CD4-positive, alpha-beta memory T cell (primary cell): ENCODE data around the gene NEO1. TPM values are rescaled to one million over a fixed set of nuclear protein-coding genes. Genes with fewer than 3 reads are reported as not detected.

Experiments
- CTCF ChIA-PET: fragments of 350-600 bp; sonication (Branson Sonifier 250); formaldehyde crosslinking; loops from one replicate; lab custom pipeline; 2021; ENCODE audit warnings: inconsistent platforms; ENCODE audit not compliant: partially characterized antibody; lab: Charles Lee
- POLR2A ChIA-PET: fragments of 350-600 bp; sonication (Branson Sonifier 250); formaldehyde crosslinking; loops from one replicate; lab custom pipeline; 2021; ENCODE audit not compliant: partially characterized antibody; lab: Charles Lee
- DNase-seq, 5 donors: peaks; one replicate each; pipeline versions ENCODE4 v3.0.0 to v3.0.0-alpha.2; 2020 to 2022; ENCODE audit warnings: mixed read lengths in 1 of 5
- H3K27ac ChIP-seq: one replicate; pipeline ENCODE4 v1.7.0; 2013; ENCODE audit warnings: low read depth, low read length
- H3K27me3 ChIP-seq: 2 replicates; pipeline ENCODE4 v1.7.0; 2013; ENCODE audit warnings: mild to moderate bottlenecking, low read length, moderate library complexity; ENCODE audit not compliant: insufficient read depth
- H3K36me3 ChIP-seq: 2 replicates; pipeline ENCODE4 v1.7.0; 2013; ENCODE audit warnings: mild to moderate bottlenecking, low read length, moderate library complexity; ENCODE audit not compliant: insufficient read depth
- H3K4me1 ChIP-seq: 2 replicates; pipeline ENCODE4 v1.7.0; 2013; ENCODE audit warnings: mild to moderate bottlenecking, low read length, moderate library complexity; ENCODE audit not compliant: insufficient read depth
- H3K4me3 ChIP-seq, 2 donors: one replicate each; pipeline ENCODE4 v1.7.0; 2013; ENCODE audit warnings: low read length in 2 of 2, mild to moderate bottlenecking in 1 of 2
- H3K9me3 ChIP-seq, 2 donors: one replicate each; pipeline ENCODE4 v1.7.0; 2013; ENCODE audit warnings: low read length in 2 of 2, control low read depth in 1 of 2; ENCODE audit not compliant: control insufficient read depth in 1 of 2
- H3K27ac Mint-ChIP-seq, 7 donors: one replicate each; pipeline ENCODE4 v1.8.0; 2020 to 2021; ENCODE audit warnings: mixed read lengths in 7 of 7, mild to moderate bottlenecking in 6 of 7, inconsistent platforms in 3 of 7, moderate library complexity in 3 of 7
- H3K27me3 Mint-ChIP-seq, 2 donors: one replicate each; pipeline ENCODE4 v1.8.0; 2020 to 2021; ENCODE audit warnings: mixed read lengths in 2 of 2
- H3K36me3 Mint-ChIP-seq, 2 donors: one replicate each; pipeline ENCODE4 v1.8.0; 2020 to 2021; ENCODE audit warnings: mixed read lengths in 2 of 2, inconsistent platforms in 1 of 2, mild to moderate bottlenecking in 1 of 2
- H3K4me1 Mint-ChIP-seq, 4 donors: one replicate each; pipeline ENCODE4 v1.8.0; 2020 to 2021; ENCODE audit warnings: mixed read lengths in 4 of 4, mild to moderate bottlenecking in 1 of 4
- H3K4me3 Mint-ChIP-seq, 8 donors: one replicate each; pipeline ENCODE4 v1.8.0; 2020 to 2021; ENCODE audit warnings: mixed read lengths in 8 of 8, mild to moderate bottlenecking in 7 of 8, moderate library complexity in 6 of 8, inconsistent platforms in 3 of 8
- H3K9me3 Mint-ChIP-seq, 8 donors: one replicate each; pipeline ENCODE4 v1.8.0; 2020 to 2021; ENCODE audit warnings: mixed read lengths in 8 of 8, mild to moderate bottlenecking in 5 of 8, inconsistent platforms in 3 of 8, moderate library complexity in 1 of 8
- intact Hi-C: fragments of 100-400 bp; cut with micrococcal nuclease; formaldehyde crosslinking; loops from one replicate; pipeline ENCODE4 v1.15.1; 2023
- polyA plus RNA-seq, 2 donors: library from polyadenylated mRNA; unstranded; fragments of 300-500 nt; fragmentation: Illumina TruSeq; gene quantifications; one replicate each; pipeline ENCODE4 v1.2.3, GENCODE V29; 2021
- total RNA-seq, 2 experiments: library from RNA; stranded (reverse); gene quantifications; one replicate each; pipeline ENCODE4 v1.2.3, GENCODE V29; 2021

The NEO1 gene
- total and polyA plus RNA-seq, 4 experiments from 2014 or later: 1.9 to 15.7 (median 9.3) TPM

DNA sequence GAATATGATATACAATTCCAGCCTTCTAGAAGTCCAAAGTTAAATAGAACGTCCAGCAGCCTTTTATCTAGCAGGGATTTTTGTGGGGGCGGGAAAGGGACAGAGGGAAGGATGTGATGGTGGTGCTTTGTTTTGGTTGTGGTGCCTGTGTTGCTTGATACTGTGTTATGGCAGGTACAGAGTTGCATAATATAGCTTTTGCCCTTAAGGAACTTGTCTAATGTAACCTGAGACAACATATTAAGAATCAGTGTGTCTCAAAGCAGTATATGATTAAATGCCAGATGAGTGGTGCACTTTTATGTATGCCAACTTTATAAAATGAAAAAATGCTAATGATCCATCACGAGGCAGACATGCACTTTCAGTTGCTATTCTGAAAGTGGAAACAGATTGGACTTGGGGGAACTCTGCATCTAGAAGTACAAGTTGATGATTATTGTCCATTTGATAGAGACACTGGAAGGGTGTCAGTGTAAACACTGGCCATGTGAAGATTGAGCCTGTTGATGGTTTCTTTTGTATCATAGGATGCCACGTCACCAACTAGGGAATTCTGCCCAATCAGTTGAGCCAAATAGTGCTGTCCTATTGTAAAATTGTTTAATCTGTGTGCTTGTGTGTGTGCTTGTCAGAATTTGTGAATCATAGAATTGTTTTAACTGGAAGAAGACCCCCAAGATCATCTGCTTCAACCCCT is 23.0 kb downstream of the NEO1 start:
- Histone ChIP-seq H3K9me3 (no peaks in the 10 kb centered on the region), H3K27me3 (no peaks in the 10 kb centered on the region), H3K4me3 (no peak overlapping the region), H3K4me1 (no peaks in the 10 kb centered on the region), H3K27ac (no peak overlapping the region), H3K36me3 (no peaks in the 10 kb centered on the region)
- H3K36me3 Mint-ChIP-seq: no peaks in the 10 kb centered on the region
- intact Hi-C loops: no loop called here
- H3K27me3 Mint-ChIP-seq: no peaks in the 10 kb centered on the region
- DNase-seq: no peak
- H3K9me3 Mint-ChIP-seq: no peaks in the 10 kb centered on the region
- H3K27ac Mint-ChIP-seq: no peak overlapping the region
- H3K4me3 Mint-ChIP-seq: no peak overlapping the region
- POLR2A ChIA-PET: no interaction called here
- CTCF ChIA-PET: interaction anchor here (1.4 kb wide), 1 partner anchor 353 kb away, joined by 4 read pairs; no protein-coding TSS in a partner anchor
- peaks cover 0 to 1% (median under 1%) of the 10 kb centered on the region in 4 donors for H3K4me1 Mint-ChIP-seq

DNA sequence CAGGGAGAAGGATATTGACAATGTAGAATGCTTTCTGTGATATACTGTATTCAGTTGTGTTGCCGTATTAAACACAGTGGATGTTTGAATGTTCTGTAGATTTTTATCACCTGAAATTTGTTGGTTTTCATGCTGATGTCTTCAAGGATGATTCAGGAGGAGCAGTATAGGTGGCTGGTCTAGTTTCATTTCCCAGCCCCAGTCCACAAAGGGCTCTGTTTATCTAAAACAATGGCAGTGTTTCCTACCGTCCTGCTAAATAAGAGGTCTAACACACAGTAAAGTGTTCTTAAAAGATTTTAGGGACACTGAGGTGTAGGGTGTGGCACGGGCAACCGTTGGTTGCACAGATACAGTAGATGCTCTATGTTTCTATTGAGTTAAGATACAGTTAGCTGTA is 26.0 kb downstream of the NEO1 start:
- POLR2A ChIA-PET: interaction anchor here (1.4 kb wide), 1 partner anchor 25 kb away, joined by 5 read pairs; the partner anchor contains the start of gene NEO1
- no peaks in the 10 kb centered on the region for H3K9me3 Mint-ChIP-seq
- no peaks in the 10 kb centered on the region for H3K36me3 Mint-ChIP-seq
- intact Hi-C loops: no loop called here
- H3K4me1 Mint-ChIP-seq: peaks cover 0 to 4% (median under 1%) of the 10 kb centered on the region in 4 donors
- H3K9me3 ChIP-seq: no peaks in the 10 kb centered on the region
- CTCF ChIA-PET: interaction anchor here (0.8 to 3.4 kb wide), 4 partner anchors 10 to 356 kb away, joined by 3 to 18 read pairs (median 3); no protein-coding TSS in a partner anchor
- DNase-seq: no peak
- H3K36me3 ChIP-seq: no peaks in the 10 kb centered on the region
- no peaks in the 10 kb centered on the region for H3K27me3 Mint-ChIP-seq
- H3K27ac Mint-ChIP-seq: no peak overlapping the region
- H3K4me3 ChIP-seq: no peak overlapping the region
- no peak overlapping the region for H3K27ac ChIP-seq
- H3K4me3 Mint-ChIP-seq: no peak overlapping the region
- no peaks in the 10 kb centered on the region for H3K27me3 ChIP-seq
- no peaks in the 10 kb centered on the region for H3K4me1 ChIP-seq

DNA sequence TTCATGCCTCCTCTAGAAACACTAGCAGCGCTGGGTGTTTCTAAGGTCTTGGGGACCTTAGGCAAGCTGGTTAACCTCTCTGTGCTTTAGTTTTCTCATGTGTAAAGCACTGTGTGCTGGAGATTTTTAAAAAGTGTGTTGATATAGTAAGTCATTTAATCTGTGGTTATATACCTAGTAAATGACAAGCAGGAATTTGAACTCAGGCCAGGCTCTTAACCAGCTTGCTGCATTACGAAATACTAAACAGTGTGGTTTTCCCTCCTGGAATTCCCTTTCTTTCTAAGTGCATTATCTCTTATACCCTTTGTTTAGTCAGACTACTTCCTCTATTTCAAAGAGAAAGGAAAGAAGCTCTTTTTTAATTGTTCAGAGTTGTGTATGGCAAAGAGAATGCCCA is 26.5 kb downstream of the NEO1 start:
- no peak overlapping the region for H3K4me3 Mint-ChIP-seq
- H3K36me3 ChIP-seq: no peaks in the 10 kb centered on the region
- H3K4me3 ChIP-seq: no peak overlapping the region
- intact Hi-C loops: no loop called here
- peaks cover 0 to 4% (median under 1%) of the 10 kb centered on the region in 4 donors for H3K4me1 Mint-ChIP-seq
- H3K27me3 Mint-ChIP-seq: no peaks in the 10 kb centered on the region
- H3K27ac Mint-ChIP-seq: no peak overlapping the region
- DNase-seq: no peak
- H3K27me3 ChIP-seq: no peaks in the 10 kb centered on the region
- ChIA-PET CTCF (interaction anchor here (0.8 to 3.4 kb wide), 6 partner anchors 11 to 479 kb away, joined by 3 to 18 read pairs (median 3); no protein-coding TSS in a partner anchor), POLR2A (interaction anchor here (1.4 kb wide), 1 partner anchor 26 kb away, joined by 5 read pairs; the partner anchor contains the start of gene NEO1)
- H3K9me3 Mint-ChIP-seq: no peaks in the 10 kb centered on the region
- H3K36me3 Mint-ChIP-seq: no peaks in the 10 kb centered on the region
- H3K4me1 ChIP-seq: no peaks in the 10 kb centered on the region
- no peaks in the 10 kb centered on the region for H3K9me3 ChIP-seq
- H3K27ac ChIP-seq: no peak overlapping the region

DNA sequence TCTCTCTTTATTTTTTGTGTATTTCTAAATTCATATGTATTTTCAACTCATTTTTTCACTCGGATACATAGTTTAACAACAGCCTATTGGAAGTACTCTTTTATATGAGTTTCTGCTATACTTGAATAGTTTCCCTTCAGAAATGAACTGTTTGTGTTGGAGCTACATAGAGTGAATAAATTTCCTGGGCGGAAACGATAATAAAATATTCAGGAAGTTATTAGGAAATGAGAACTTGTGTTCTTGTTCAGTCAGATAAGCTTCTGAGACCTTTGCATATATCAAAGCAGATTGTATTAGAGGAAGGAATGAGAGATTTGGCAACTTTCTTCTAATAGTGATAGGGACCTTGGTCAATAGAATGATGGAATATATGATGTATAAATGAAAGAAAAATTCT is 27.3 kb downstream of the NEO1 start:
- no peak overlapping the region for H3K4me3 Mint-ChIP-seq
- POLR2A ChIA-PET: interaction anchor here (1.4 kb wide), 1 partner anchor 27 kb away, joined by 5 read pairs; the partner anchor contains the start of gene NEO1
- CTCF ChIA-PET: interaction anchor here (0.8 to 3.4 kb wide), 5 partner anchors 282 to 480 kb away, joined by 3 to 18 read pairs (median 3); no protein-coding TSS in a partner anchor
- no peak for DNase-seq
- H3K4me1 ChIP-seq: no peaks in the 10 kb centered on the region
- intact Hi-C loops: no loop called here
- H3K36me3 Mint-ChIP-seq: no peaks in the 10 kb centered on the region
- no peaks in the 10 kb centered on the region for H3K36me3 ChIP-seq
- no peaks in the 10 kb centered on the region for H3K27me3 Mint-ChIP-seq
- H3K4me3 ChIP-seq: no peak overlapping the region
- H3K27ac ChIP-seq: no peak overlapping the region
- H3K27me3 ChIP-seq: no peaks in the 10 kb centered on the region
- no peaks in the 10 kb centered on the region for H3K9me3 Mint-ChIP-seq
- H3K4me1 Mint-ChIP-seq: peaks cover 0 to 4% (median under 1%) of the 10 kb centered on the region in 4 donors
- H3K9me3 ChIP-seq: no peaks in the 10 kb centered on the region
- H3K27ac Mint-ChIP-seq: no peak overlapping the region

DNA sequence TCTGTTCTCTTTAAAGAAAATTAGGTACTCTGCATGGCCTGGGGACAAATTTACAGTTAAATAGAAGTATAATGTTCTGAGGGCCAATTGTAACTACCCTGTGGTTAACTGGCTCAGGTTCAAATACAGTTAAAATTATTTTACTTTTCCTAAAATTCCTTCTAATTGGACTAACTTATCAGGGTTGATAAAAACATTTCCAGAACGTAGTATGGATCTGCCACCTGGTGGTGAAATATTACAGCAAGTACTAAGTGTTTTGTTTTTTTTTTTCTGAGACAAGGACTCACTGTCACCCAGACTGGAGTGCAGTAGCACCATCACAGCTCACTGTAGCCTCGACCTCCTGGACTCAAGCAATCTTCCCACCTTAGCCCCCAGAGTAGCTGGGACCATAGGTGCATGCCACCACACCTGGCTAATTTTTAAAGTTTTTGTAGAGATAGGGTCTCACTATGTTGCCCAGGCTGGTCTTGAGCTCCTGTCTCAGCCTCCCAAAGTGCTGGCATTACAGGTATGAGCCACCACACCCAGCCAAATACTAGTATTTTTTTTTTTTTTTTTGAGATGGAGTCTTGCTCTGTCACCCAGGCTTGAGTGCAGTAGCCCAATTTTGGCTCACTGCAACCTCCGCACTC is 29.2 kb downstream of the NEO1 start:
- Mint-ChIP-seq H3K4me1 (peaks cover 0 to 4% (median under 1%) of the 10 kb centered on the region in 4 donors), H3K27me3 (no peaks in the 10 kb centered on the region), H3K36me3 (no peaks in the 10 kb centered on the region), H3K27ac (no peak overlapping the region), H3K4me3 (no peak overlapping the region), H3K9me3 (no peaks in the 10 kb centered on the region)
- Histone ChIP-seq H3K4me3 (no peak overlapping the region), H3K27ac (no peak overlapping the region), H3K36me3 (no peaks in the 10 kb centered on the region), H3K4me1 (no peaks in the 10 kb centered on the region), H3K27me3 (no peaks in the 10 kb centered on the region), H3K9me3 (no peaks in the 10 kb centered on the region)
- intact Hi-C loops: loop anchor here (1.0 to 10.0 kb wide), 6 partner anchors 28 to 739 kb away; no protein-coding TSS in a partner anchor
- ChIA-PET POLR2A (interaction anchor here (1.8 kb wide), 1 partner anchor 360 kb away, joined by 6 read pairs; no protein-coding TSS in a partner anchor), CTCF (interaction anchor here (0.7 to 3.9 kb wide), 16 partner anchors 10 to 481 kb away, joined by 3 to 47 read pairs (median 6); partner anchors contain the start of genes BBS4, HIGD2B and NEO1)
- DNase-seq: peak in 4 of 5 donors; percentile 40 to 51 (median 44)

DNA sequence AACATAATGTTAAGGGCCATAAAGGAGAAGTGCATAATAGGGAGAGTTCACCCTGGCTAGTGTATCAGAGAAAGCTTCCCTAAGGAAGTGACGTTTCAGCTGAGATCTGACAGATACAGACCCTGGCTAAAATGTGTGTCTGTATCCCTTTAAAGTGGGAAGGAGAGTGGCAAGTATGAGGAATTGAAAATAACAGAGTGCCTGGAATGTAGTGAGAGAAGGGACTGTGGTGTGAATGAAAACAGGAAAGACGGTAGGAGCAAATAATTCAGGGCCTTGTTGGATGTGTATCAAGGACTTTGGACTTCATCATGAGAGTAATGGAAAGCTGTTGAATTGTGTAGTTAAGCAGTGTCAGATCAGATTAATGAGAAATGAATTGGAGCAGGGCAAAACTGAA is 30.5 kb downstream of the NEO1 start:
- ChIA-PET POLR2A (interaction anchor here (1.8 kb wide), 1 partner anchor 361 kb away, joined by 6 read pairs; no protein-coding TSS in a partner anchor), CTCF (interaction anchor here (1.1 to 3.9 kb wide), 10 partner anchors 9 to 483 kb away, joined by 3 to 47 read pairs (median 6); partner anchors contain the start of gene NEO1)
- no peak overlapping the region for H3K4me3 ChIP-seq

More for the DNA sequence above, 30.5 kb downstream of the NEO1 start:
- no peaks in the 10 kb centered on the region for H3K9me3 Mint-ChIP-seq
- H3K4me1 Mint-ChIP-seq: peaks cover 6 to 10% (median 8%) of the 10 kb centered on the region in 4 donors
- H3K36me3 Mint-ChIP-seq: no peaks in the 10 kb centered on the region
- Histone ChIP-seq H3K9me3 (no peaks in the 10 kb centered on the region), H3K27ac (no peak overlapping the region), H3K4me1 (no peaks in the 10 kb centered on the region), H3K36me3 (no peaks in the 10 kb centered on the region), H3K27me3 (no peaks in the 10 kb centered on the region)
- DNase-seq: no peak
- intact Hi-C loops: loop anchor here (5.0 to 10.0 kb wide), 2 partner anchors 478 to 741 kb away; no protein-coding TSS in a partner anchor
- H3K4me3 Mint-ChIP-seq: no peak overlapping the region
- H3K27me3 Mint-ChIP-seq: no peaks in the 10 kb centered on the region
- no peak overlapping the region for H3K27ac Mint-ChIP-seq
